Peyer's patch (tissue), 4 donors: ENCODE results near the gene BBS5. TPM values are rescaled to one million over a fixed set of nuclear protein-coding genes. Genes with fewer than 3 reads are reported as not detected.

Experiments used
- DNase-seq, 3 donors: peaks; one replicate each; pipeline ENCODE4 v3.0.0-alpha.2; 2017 to 2019
- H3K27ac ChIP-seq, 4 donors: fragments of 200-600 bp; sonication (generic); one replicate each; pipeline ENCODE4 v1.5.1; 2016 to 2019
- H3K27me3 ChIP-seq, 2 donors: fragments of 200-600 bp; sonication (generic); one replicate each; pipeline ENCODE4 v1.5.1; 2019
- H3K36me3 ChIP-seq, 3 donors: fragments of 200-600 bp; sonication (generic); one replicate each; pipeline ENCODE4 v1.5.1; 2016 to 2019
- H3K4me1 ChIP-seq, 4 donors: fragments of 200-600 bp; sonication (generic); one replicate each; pipeline ENCODE4 v1.5.1; 2016 to 2019
- H3K4me3 ChIP-seq, 4 donors: fragments of 200-600 bp; sonication (generic); 1 replicate in 3 of 4; 2 replicates in 1 of 4; pipeline ENCODE4 v1.5.1; 2016 to 2019; ENCODE audit warnings: mild to moderate bottlenecking in 1 of 4
- H3K9me3 ChIP-seq, 4 donors: fragments of 200-600 bp; sonication (generic); one replicate each; pipeline ENCODE4 v1.5.1; 2016 to 2019; ENCODE audit warnings: mild to moderate bottlenecking in 1 of 4
- POLR2A ChIP-seq, 2 donors: fragments of 450-650 bp; IDR thresholded peaks; one replicate each; pipeline ENCODE4 v1.5.1; 2017; ENCODE audit warnings: antibody characterized with exemption in 2 of 2, mild to moderate bottlenecking in 2 of 2, moderate library complexity in 2 of 2
- total RNA-seq, 4 donors: library from RNA; depleted of rRNA; stranded (reverse); fragments of >200 nt; gene quantifications; one replicate each; pipeline ENCODE4 v1.1.0, GENCODE V29; 2016
- TF ChIP-seq, protein P1 (sequence below), 6 experiments: fragments of 450-650 bp in 4 of 6; fragments of 200-600 bp in 2 of 6; sonication (generic) in 1 of 6; IDR thresholded peaks; one replicate each; pipeline ENCODE4 v1.5.1; 2017 to 2019; ENCODE audit warnings: antibody characterized with exemption in 6 of 6, mild to moderate bottlenecking in 3 of 6, moderate library complexity in 1 of 6

The BBS5 gene
- total RNA-seq, 4 donors from 2014 or later, result 3.9 to 8.3 (median 4.6) TPM; not detected in 1

DNA sequence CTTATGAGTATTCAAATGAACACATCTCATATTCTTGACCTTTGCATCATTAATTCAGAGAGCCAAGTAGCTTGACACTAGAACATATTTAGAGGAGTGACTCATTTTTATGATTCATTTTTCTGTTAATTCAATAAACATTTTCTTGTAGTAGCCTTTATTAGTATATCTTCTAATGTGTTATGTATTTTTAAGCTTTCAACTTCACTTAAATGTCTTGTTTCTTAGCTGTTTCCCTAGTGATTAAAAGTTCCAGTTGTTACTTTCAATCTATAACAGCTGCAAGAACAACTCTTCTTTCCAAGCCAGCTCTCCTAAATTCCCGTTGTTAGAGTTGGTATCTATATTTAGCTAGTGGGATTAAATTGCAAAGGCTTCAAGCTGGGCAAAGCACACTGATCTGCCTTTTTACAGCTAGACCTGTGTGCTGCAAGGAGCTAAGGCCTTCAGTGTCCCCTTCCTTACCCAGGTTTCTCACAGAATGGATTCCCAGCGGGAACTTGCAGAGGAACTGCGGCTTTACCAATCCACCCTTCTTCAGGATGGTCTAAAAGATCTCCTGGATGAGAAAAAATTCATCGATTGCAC lies 30.1 kb downstream of the BBS5 start, which contains the start of gene KLHL41:
KLHL41 (plus strand) TSS at position 405 of the 588 bp plus-strand sequence; CDS start at position 482, 77 bp downstream.
- H3K36me3 ChIP-seq, result no peaks in the 10 kb centered on the region
- no peak within 1 kb of the TSS for H3K4me3 ChIP-seq
- H3K27ac ChIP-seq, result no peak within 1 kb of the TSS
- H3K27me3 ChIP-seq, result no peaks in the 10 kb centered on the region
- TF ChIP-seq, protein P1, sequence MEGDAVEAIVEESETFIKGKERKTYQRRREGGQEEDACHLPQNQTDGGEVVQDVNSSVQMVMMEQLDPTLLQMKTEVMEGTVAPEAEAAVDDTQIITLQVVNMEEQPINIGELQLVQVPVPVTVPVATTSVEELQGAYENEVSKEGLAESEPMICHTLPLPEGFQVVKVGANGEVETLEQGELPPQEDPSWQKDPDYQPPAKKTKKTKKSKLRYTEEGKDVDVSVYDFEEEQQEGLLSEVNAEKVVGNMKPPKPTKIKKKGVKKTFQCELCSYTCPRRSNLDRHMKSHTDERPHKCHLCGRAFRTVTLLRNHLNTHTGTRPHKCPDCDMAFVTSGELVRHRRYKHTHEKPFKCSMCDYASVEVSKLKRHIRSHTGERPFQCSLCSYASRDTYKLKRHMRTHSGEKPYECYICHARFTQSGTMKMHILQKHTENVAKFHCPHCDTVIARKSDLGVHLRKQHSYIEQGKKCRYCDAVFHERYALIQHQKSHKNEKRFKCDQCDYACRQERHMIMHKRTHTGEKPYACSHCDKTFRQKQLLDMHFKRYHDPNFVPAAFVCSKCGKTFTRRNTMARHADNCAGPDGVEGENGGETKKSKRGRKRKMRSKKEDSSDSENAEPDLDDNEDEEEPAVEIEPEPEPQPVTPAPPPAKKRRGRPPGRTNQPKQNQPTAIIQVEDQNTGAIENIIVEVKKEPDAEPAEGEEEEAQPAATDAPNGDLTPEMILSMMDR (IDR thresholded peaks at IDR 0.05), result no peak
- TF ChIP-seq POLR2A (IDR thresholded peaks at IDR 0.05), result no peak
- H3K4me1 ChIP-seq, result no peaks in the 10 kb centered on the region
- no peak for DNase-seq
- H3K9me3 ChIP-seq, result no peaks in the 10 kb centered on the region

DNA sequence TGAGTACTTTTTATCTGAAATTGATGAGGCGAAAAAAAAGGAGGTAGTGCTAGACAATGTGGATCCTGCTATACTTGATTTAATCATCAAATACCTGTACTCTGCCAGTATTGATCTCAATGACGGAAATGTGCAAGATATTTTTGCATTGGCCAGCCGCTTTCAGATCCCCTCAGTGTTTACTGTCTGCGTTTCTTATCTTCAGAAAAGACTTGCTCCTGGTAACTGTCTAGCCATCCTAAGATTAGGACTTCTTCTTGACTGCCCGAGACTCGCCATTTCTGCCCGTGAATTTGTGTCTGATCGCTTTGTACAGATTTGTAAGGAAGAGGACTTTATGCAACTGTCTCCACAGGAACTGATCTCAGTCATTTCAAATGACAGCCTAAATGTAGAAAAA lies 30.7 kb downstream of the BBS5 start:
- TF ChIP-seq POLR2A (IDR thresholded peaks at IDR 0.05), result no peak
- TF ChIP-seq, protein P1 (IDR thresholded peaks at IDR 0.05), result no peak
- H3K4me1 ChIP-seq, result no peaks in the 10 kb centered on the region
- no peak for DNase-seq
- no peaks in the 10 kb centered on the region for H3K27me3 ChIP-seq
- no peaks in the 10 kb centered on the region for H3K36me3 ChIP-seq
- no peaks in the 10 kb centered on the region for H3K9me3 ChIP-seq
- H3K27ac ChIP-seq, result no peak overlapping the region
- no peak overlapping the region for H3K4me3 ChIP-seq

DNA sequence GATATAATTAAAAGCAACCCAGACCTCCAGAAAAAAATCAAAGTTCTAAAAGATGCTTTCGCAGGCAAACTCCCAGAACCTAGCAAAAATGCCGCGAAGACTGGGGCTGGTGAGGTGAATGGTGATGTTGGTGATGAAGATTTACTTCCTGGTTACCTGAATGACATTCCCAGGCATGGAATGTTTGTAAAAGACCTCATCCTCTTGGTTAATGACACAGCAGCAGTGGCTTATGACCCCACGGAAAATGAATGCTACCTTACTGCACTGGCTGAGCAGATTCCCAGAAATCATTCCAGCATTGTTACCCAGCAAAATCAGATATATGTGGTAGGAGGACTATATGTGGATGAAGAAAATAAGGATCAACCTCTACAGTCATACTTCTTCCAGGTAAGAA lies 31.2 kb downstream of the BBS5 start:
- no peak for DNase-seq
- Histone ChIP-seq H3K36me3 (no peaks in the 10 kb centered on the region), H3K27me3 (no peaks in the 10 kb centered on the region), H3K27ac (no peak overlapping the region), H3K4me1 (no peaks in the 10 kb centered on the region), H3K4me3 (no peak overlapping the region), H3K9me3 (no peaks in the 10 kb centered on the region)
- TF ChIP-seq, protein P1 (IDR thresholded peaks at IDR 0.05), result no peak
- no peak for TF ChIP-seq POLR2A (IDR thresholded peaks at IDR 0.05)

DNA sequence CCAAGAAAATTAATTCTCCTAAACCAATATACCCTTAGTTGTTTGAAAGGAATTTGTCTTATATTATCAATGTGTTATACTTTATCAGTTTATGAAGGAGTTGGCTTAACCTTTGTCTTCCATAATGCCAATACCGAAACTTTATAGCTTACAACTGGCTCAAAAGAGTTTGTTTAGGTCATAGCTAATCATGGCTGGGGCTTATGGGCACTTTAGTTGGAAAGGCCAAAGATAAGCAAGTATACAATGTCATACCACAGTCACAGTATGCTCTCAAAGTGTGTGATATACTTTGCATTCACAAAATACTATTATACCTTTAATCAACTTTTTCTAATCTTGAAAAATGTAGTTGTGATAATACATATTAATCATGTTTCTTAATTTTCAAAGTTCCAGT lies 32.5 kb downstream of the BBS5 start:
- Histone ChIP-seq H3K9me3 (no peaks in the 10 kb centered on the region), H3K36me3 (no peaks in the 10 kb centered on the region), H3K27me3 (no peaks in the 10 kb centered on the region), H3K4me1 (no peaks in the 10 kb centered on the region), H3K27ac (no peak overlapping the region), H3K4me3 (no peak overlapping the region)
- no peak for DNase-seq
- TF ChIP-seq POLR2A (IDR thresholded peaks at IDR 0.05), result no peak
- TF ChIP-seq, protein P1 (IDR thresholded peaks at IDR 0.05), result no peak

DNA sequence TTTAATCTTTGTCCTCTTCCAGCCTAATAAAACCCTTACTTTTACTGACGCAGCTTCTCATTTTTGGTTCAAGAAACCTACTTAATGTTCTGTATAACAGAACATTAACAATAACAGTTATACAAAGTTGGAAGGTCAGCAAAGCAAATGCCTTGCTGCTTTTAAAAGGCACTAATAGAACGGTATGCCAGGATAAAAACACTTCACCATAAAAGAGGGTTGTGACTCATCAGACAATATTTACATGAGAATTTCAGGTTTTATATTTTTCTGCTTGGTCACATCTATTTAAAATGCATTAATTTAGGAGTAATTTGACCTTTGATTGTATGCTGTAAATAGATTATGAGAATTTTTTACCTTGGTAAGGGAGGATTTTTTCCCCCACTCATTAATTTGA lies 33.2 kb downstream of the BBS5 start:
- no peak overlapping the region for H3K27ac ChIP-seq
- H3K4me1 ChIP-seq, result no peaks in the 10 kb centered on the region
- H3K9me3 ChIP-seq, result no peaks in the 10 kb centered on the region
- DNase-seq, result no peak
- TF ChIP-seq, protein P1 (IDR thresholded peaks at IDR 0.05), result no peak
- TF ChIP-seq POLR2A (IDR thresholded peaks at IDR 0.05), result no peak
- H3K4me3 ChIP-seq, result no peak overlapping the region
- H3K27me3 ChIP-seq, result no peaks in the 10 kb centered on the region
- H3K36me3 ChIP-seq, result no peaks in the 10 kb centered on the region

DNA sequence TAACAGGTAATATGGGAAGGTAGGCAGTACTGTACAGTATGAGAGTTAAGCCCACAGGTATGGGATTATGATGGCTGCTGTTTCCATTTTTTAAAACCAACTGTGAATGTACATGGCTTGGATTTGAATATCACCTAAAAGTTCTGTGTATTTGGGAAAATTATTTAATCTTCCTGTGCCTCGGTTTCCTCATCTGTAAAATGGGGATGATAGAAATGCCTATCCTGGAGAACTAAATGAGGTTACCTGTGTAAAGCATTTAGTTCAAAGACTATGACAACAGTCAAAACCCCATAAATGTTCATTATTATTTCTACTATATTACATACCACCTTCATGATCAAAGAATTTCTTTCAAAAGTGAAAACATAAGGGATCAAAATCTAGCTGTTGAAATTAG lies 33.8 kb downstream of the BBS5 start:
- no peaks in the 10 kb centered on the region for H3K36me3 ChIP-seq
- H3K9me3 ChIP-seq, result no peaks in the 10 kb centered on the region
- H3K27ac ChIP-seq, result no peak overlapping the region
- no peak for TF ChIP-seq POLR2A (IDR thresholded peaks at IDR 0.05)
- TF ChIP-seq, protein P1 (IDR thresholded peaks at IDR 0.05), result no peak
- no peaks in the 10 kb centered on the region for H3K4me1 ChIP-seq
- H3K4me3 ChIP-seq, result no peak overlapping the region
- H3K27me3 ChIP-seq, result no peaks in the 10 kb centered on the region
- DNase-seq, result no peak
